Tibial artery (tissue), 4 donors: ENCODE data around the gene PLA2G2D.

Source experiments
- DNase-seq, 2 donors: peaks; one replicate each; pipeline ENCODE4 v3.0.0-alpha.2; 2019
- H3K27ac ChIP-seq, 2 donors: fragments of 200-600 bp; sonication (generic) in 1 of 2; 1 replicate in 1 of 2; 2 replicates in 1 of 2; pipeline ENCODE4 v1.5.1; 2018 to 2019; ENCODE audit warnings: mild to moderate bottlenecking in 1 of 2
- H3K27me3 ChIP-seq, 2 donors: fragments of 200-600 bp; sonication (generic) in 1 of 2; one replicate each; pipeline versions ENCODE4 v1.5.1 to v1.6.0; 2016 to 2019
- H3K36me3 ChIP-seq, 3 donors: fragments of 200-600 bp; sonication (generic) in 2 of 3; one replicate each; pipeline ENCODE4 v1.5.1; 2016 to 2019; ENCODE audit warnings: mild to moderate bottlenecking in 2 of 3
- H3K4me1 ChIP-seq, 4 donors: fragments of 200-600 bp; sonication (generic) in 2 of 4; 1 replicate in 3 of 4; 2 replicates in 1 of 4; pipeline ENCODE4 v1.5.1; 2016 to 2019
- H3K4me3 ChIP-seq, 2 donors: fragments of 200-600 bp; sonication (generic) in 1 of 2; 1 replicate in 1 of 2; 2 replicates in 1 of 2; pipeline ENCODE4 v1.5.1; 2018 to 2019; ENCODE audit warnings: mild to moderate bottlenecking in 2 of 2
- H3K9me3 ChIP-seq, 3 donors: fragments of 200-600 bp; sonication (generic) in 1 of 3; one replicate each; pipeline ENCODE4 v1.5.1; 2016 to 2019
- CTCF ChIP-seq, 2 experiments: fragments of 200-600 bp in 1 of 2; fragments of 450-650 bp in 1 of 2; IDR thresholded peaks; one replicate each; pipeline ENCODE4 v1.5.1; 2017 to 2019; ENCODE audit warnings: antibody characterized with exemption in 2 of 2, mild to moderate bottlenecking in 1 of 2, moderate library complexity in 1 of 2
- intact Hi-C: fragments of 100-400 bp; cut with DNase I; formaldehyde crosslinking; loops from one replicate; pipeline ENCODE4 v1.15.0; 2023; ENCODE audit warnings: low total_unique reads

PLA2G2D gene

GRCh38 chr1:20117236-20117635 is 2.1 kb downstream of the PLA2G2D start:
- no peak for TF ChIP-seq CTCF (IDR thresholded peaks at IDR 0.05)
- Histone ChIP-seq H3K4me3 (no peak overlapping the region), H3K27ac (no peak overlapping the region), H3K36me3 (no peaks in the 10 kb centered on the region), H3K4me1 (no peaks in the 10 kb centered on the region), H3K9me3 (no peaks in the 10 kb centered on the region), H3K27me3 (peaks cover 0 to 46% of the 10 kb centered on the region in 2 donors)
- intact Hi-C loops = no loop called here
- no peak for DNase-seq

GRCh38 chr1:20115916-20116315 is 3.4 kb downstream of the PLA2G2D start:
- TF ChIP-seq CTCF (IDR thresholded peaks at IDR 0.05) = no peak
- Histone ChIP-seq H3K9me3 (no peaks in the 10 kb centered on the region), H3K27ac (no peak overlapping the region), H3K27me3 (peaks cover 0 to 36% of the 10 kb centered on the region in 2 donors), H3K36me3 (no peaks in the 10 kb centered on the region), H3K4me1 (no peaks in the 10 kb centered on the region), H3K4me3 (no peak overlapping the region)
- DNase-seq = no peak
- intact Hi-C loops = no loop called here

- Histone ChIP-seq H3K4me3 (no peak overlapping the region), H3K4me1 (no peaks in the 10 kb centered on the region), H3K9me3 (no peaks in the 10 kb centered on the region), H3K27ac (no peak overlapping the region), H3K36me3 (no peaks in the 10 kb centered on the region), H3K27me3 (peaks cover 0 to 36% of the 10 kb centered on the region in 2 donors)
- DNase-seq = no peak
- intact Hi-C loops = no loop called here
- no peak for TF ChIP-seq CTCF (IDR thresholded peaks at IDR 0.05)
Measured at GRCh38 chr1:20115479-20115878, 3.9 kb downstream of the PLA2G2D start.

- DNase-seq = no peak
- intact Hi-C loops = no loop called here
- Histone ChIP-seq H3K36me3 (no peaks in the 10 kb centered on the region), H3K4me3 (no peak overlapping the region), H3K27me3 (peaks cover 0 to 42% of the 10 kb centered on the region in 2 donors), H3K4me1 (no peaks in the 10 kb centered on the region), H3K9me3 (no peaks in the 10 kb centered on the region), H3K27ac (no peak overlapping the region)
- no peak for TF ChIP-seq CTCF (IDR thresholded peaks at IDR 0.05)
Measured at GRCh38 chr1:20114021-20114648, 5.2 kb downstream of the PLA2G2D start.

GRCh38 chr1:20112279-20113000 is 6.9 kb downstream of the PLA2G2D start:
- intact Hi-C loops = no loop called here
- no peaks in the 10 kb centered on the region for H3K36me3 ChIP-seq
- no peaks in the 10 kb centered on the region for H3K4me1 ChIP-seq
- no peaks in the 10 kb centered on the region for H3K9me3 ChIP-seq
- peaks cover 0 to 37% of the 10 kb centered on the region in 2 donors for H3K27me3 ChIP-seq
- no peak overlapping the region for H3K4me3 ChIP-seq
- TF ChIP-seq CTCF (IDR thresholded peaks at IDR 0.05) = no peak
- no peak overlapping the region for H3K27ac ChIP-seq
- no peak for DNase-seq
